HepG2 (cell line): Measurements from ENCODE around the gene CPB2. TPM values are rescaled to one million over a fixed set of nuclear protein-coding genes. Genes with fewer than 3 reads are reported as not detected.

Source experiments
- CREM ChIP-seq, 2 experiments: sonication (generic) in 1 of 2; formaldehyde crosslinking in 1 of 2; IDR thresholded peaks; 2 replicates each; pipeline versions ENCODE4 v1.4.0 to v1.6.1; 2016 to 2020; ENCODE audit warnings: antibody characterized with exemption in 1 of 2, mild to moderate bottlenecking in 1 of 2, missing genetic modification reagents in 1 of 2
- JUND ChIP-seq: sonication (generic); formaldehyde crosslinking; IDR thresholded peaks from 2 replicates; pipeline ENCODE4 v1.8.0; 2022; ENCODE audit warnings: mild to moderate bottlenecking, missing genetic modification reagents
- MTA1 ChIP-seq: sonication (generic); formaldehyde crosslinking; IDR thresholded peaks from 2 replicates; pipeline ENCODE4 v1.4.0; 2020; ENCODE audit warnings: missing genetic modification reagents, mild to moderate bottlenecking, borderline replicate concordance
- NFE2L1 ChIP-seq: sonication (generic); formaldehyde crosslinking; IDR thresholded peaks from 2 replicates; pipeline ENCODE4 v1.4.0; 2020; ENCODE audit warnings: missing genetic modification reagents, mild to moderate bottlenecking, borderline replicate concordance
- NFKBIZ ChIP-seq: IDR thresholded peaks from 2 replicates; pipeline ENCODE4 v1.6.1; 2018; ENCODE audit warnings: missing genetic modification reagents, missing compliant biosample characterization
- ONECUT2 ChIP-seq: sonication (generic); formaldehyde crosslinking; IDR thresholded peaks from 2 replicates; pipeline ENCODE4 v1.4.0; 2020; ENCODE audit warnings: missing genetic modification reagents
- SCMH1 ChIP-seq: sonication (generic); formaldehyde crosslinking; IDR thresholded peaks from 2 replicates; pipeline ENCODE4 v1.9.0; 2021; ENCODE audit warnings: missing genetic modification reagents, mild to moderate bottlenecking, borderline replicate concordance
- SIX1 ChIP-seq: sonication (generic); formaldehyde crosslinking; IDR thresholded peaks from 2 replicates; pipeline ENCODE4 v1.4.0; 2020; ENCODE audit warnings: missing genetic modification reagents, borderline replicate concordance
- SRY ChIP-seq: sonication (generic); formaldehyde crosslinking; IDR thresholded peaks from 2 replicates; pipeline ENCODE4 v1.8.0; 2022; ENCODE audit warnings: mild to moderate bottlenecking, missing genetic modification reagents
- TBP ChIP-seq: sonication (generic); formaldehyde crosslinking; IDR thresholded peaks from 2 replicates; pipeline ENCODE4 v1.5.0; 2020; ENCODE audit warnings: missing genetic modification reagents
- U2AF2 ChIP-seq: fragments of 200-400 bp; formaldehyde crosslinking; IDR thresholded peaks from 2 replicates; pipeline ENCODE4 v1.6.1; 2017; ENCODE audit warnings: low read depth, mild to moderate bottlenecking, low read length
- ZBTB21 ChIP-seq: sonication (generic); formaldehyde crosslinking; IDR thresholded peaks from 2 replicates; pipeline ENCODE4 v1.4.0; 2020; ENCODE audit warnings: missing genetic modification reagents
- ZEB1 ChIP-seq: IDR thresholded peaks from 2 replicates; pipeline ENCODE4 v1.6.1; 2012; ENCODE audit warnings: mild to moderate bottlenecking, low read depth, inconsistent platforms; ENCODE audit not compliant: insufficient replicate concordance
- ZFP37 ChIP-seq: sonication (generic); formaldehyde crosslinking; IDR thresholded peaks from 2 replicates; pipeline ENCODE4 v1.4.0; 2020; ENCODE audit warnings: missing genetic modification reagents, borderline replicate concordance
- ZNF382 ChIP-seq: sonication (generic); formaldehyde crosslinking; IDR thresholded peaks from 2 replicates; pipeline ENCODE4 v1.5.0; 2020; ENCODE audit warnings: missing genetic modification reagents, mild to moderate bottlenecking, borderline replicate concordance
- ZNF598 ChIP-seq: sonication (generic); formaldehyde crosslinking; IDR thresholded peaks from 2 replicates; pipeline ENCODE4 v1.5.1; 2020; ENCODE audit warnings: mild to moderate bottlenecking, missing genetic modification reagents, borderline replicate concordance
- ZNF850 ChIP-seq: sonication (generic); formaldehyde crosslinking; conservative IDR thresholded peaks from 2 replicates; pipeline ENCODE4 v1.9.0; 2021; ENCODE audit warnings: mild to moderate bottlenecking, missing genetic modification reagents
- polyA plus RNA-seq, 8 experiments: library from polyadenylated mRNA; depleted of rRNA in 3 of 8; stranded (reverse) in 7 of 8; unstranded in 1 of 8; fragments of >200 nt; fragmentation: Illumina TruSeq in 4 of 8; extraction: Trizol in 4 of 8; gene quantifications; 2 replicates each; pipeline versions ENCODE4 v1.2.1 to v1.2.3, GENCODE V29; 2011 to 2016; ENCODE audit warnings: low read depth in 4 of 8, missing spikeins in 1 of 8, mixed read lengths in 1 of 8; ENCODE audit not compliant: insufficient read depth in 1 of 8
- total RNA-seq, 5 experiments: library from RNA; depleted of rRNA; stranded (reverse); fragments of >200 nt; fragmentation: Illumina TruSeq; extraction: Trizol; gene quantifications; 2 replicates each; pipeline ENCODE4 v1.2.3, GENCODE V29; 2016; ENCODE audit warnings: low read depth in 1 of 5
- TF ChIP-seq, protein P1 (sequence below): IDR thresholded peaks from 2 replicates; pipeline ENCODE4 v1.4.0; 2020; ENCODE audit warnings: mild to moderate bottlenecking, missing genetic modification reagents
- TF ChIP-seq, protein P2 (sequence below): sonication (generic); formaldehyde crosslinking; IDR thresholded peaks from 2 replicates; pipeline ENCODE4 v1.4.0; 2020; ENCODE audit warnings: mild to moderate bottlenecking, missing genetic modification reagents
- TF ChIP-seq, protein P3 (sequence below): IDR thresholded peaks from 2 replicates; pipeline ENCODE4 v1.6.1; 2012; ENCODE audit warnings: inconsistent platforms
- TF ChIP-seq, protein P4 (sequence below): sonication (generic); formaldehyde crosslinking; IDR thresholded peaks from 2 replicates; pipeline ENCODE4 v1.4.0; 2020; ENCODE audit warnings: missing genetic modification reagents
- TF ChIP-seq, protein P5 (sequence below): sonication (generic); formaldehyde crosslinking; IDR thresholded peaks from 2 replicates; pipeline ENCODE4 v1.4.0; 2020; ENCODE audit warnings: low read depth, mild to moderate bottlenecking, missing genetic modification reagents

CPB2 gene
- total and polyA plus RNA-seq, 2 of the 13 experiments (the other 11 are each of a cell fraction or from before 2014, with no cell fraction given) = 125 to 140 TPM

DNA sequence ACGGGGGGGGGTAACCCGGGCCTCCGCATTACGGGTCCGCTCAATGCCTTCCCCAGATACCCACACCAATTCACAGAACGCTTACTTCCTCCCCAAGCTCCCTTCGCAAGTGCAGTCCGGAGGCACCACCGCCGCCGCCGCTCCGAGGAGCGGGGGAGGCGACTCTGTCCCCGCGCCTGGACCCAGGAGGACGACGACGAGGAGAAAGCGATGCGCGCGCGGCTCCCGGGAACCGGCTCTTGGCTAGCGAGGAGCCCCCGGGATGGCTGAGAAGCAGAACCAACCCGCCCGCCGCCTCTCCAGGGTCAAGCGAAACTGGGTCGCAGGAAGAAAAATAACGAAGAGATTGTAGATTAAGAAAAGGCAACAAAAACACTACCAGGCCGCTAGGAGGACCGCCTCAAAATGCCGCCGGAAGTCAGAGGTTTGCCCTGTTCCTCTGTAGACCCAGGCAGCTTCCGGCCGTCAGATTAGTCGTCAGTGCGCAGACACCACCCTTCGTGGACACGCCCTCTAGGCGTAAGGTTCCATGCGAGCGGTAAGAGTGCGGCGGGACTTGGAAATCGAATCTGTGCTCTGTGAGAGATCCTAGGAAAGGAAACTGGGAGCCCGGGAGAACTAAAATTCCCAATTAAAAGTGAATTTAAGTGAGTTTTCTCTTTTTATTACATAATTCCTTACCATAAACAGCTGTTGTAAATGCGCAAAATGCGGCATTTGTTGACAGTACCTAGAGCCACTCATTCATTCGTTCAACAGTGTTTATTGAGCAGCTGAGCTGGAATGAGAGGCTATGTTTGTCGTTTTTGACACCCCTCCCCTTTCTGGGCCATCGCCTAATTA lies 52.3 kb downstream of the CPB2 start, which contains the start of gene ZC3H13 (continued):
- TF ChIP-seq NFE2L1 (CRISPR knock-in tag) (no peak), ZEB1 (no peak), ZNF850 (CRISPR knock-in tag) (no peak), JUND (no peak), SCMH1 (no peak), TBP (CRISPR knock-in tag) (no peak), SRY (CRISPR knock-in tag) (no peak), U2AF2 (no peak), ZFP37 (CRISPR knock-in tag) (no peak), NFKBIZ (no peak), ZBTB21 (CRISPR knock-in tag) (no peak), SIX1 (no peak), CREM (IDR thresholded peaks at IDR 0.05) (peak; percentile 97), CREM (CRISPR knock-in tag; IDR thresholded peaks at IDR 0.05) (peak; percentile 61; the same call in 1 of the 2 replicates), ZNF382 (CRISPR knock-in tag) (no peak), ONECUT2 (CRISPR knock-in tag) (no peak), MTA1 (CRISPR knock-in tag) (peak; percentile 45; the same call in 1 of the 2 replicates), ZNF598 (CRISPR knock-in tag) (peak; percentile 76; the same call in 1 of the 2 replicates)
- TF ChIP-seq, protein P1, sequence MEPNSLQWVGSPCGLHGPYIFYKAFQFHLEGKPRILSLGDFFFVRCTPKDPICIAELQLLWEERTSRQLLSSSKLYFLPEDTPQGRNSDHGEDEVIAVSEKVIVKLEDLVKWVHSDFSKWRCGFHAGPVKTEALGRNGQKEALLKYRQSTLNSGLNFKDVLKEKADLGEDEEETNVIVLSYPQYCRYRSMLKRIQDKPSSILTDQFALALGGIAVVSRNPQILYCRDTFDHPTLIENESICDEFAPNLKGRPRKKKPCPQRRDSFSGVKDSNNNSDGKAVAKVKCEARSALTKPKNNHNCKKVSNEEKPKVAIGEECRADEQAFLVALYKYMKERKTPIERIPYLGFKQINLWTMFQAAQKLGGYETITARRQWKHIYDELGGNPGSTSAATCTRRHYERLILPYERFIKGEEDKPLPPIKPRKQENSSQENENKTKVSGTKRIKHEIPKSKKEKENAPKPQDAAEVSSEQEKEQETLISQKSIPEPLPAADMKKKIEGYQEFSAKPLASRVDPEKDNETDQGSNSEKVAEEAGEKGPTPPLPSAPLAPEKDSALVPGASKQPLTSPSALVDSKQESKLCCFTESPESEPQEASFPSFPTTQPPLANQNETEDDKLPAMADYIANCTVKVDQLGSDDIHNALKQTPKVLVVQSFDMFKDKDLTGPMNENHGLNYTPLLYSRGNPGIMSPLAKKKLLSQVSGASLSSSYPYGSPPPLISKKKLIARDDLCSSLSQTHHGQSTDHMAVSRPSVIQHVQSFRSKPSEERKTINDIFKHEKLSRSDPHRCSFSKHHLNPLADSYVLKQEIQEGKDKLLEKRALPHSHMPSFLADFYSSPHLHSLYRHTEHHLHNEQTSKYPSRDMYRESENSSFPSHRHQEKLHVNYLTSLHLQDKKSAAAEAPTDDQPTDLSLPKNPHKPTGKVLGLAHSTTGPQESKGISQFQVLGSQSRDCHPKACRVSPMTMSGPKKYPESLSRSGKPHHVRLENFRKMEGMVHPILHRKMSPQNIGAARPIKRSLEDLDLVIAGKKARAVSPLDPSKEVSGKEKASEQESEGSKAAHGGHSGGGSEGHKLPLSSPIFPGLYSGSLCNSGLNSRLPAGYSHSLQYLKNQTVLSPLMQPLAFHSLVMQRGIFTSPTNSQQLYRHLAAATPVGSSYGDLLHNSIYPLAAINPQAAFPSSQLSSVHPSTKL (CRISPR knock-in tag) = peak; percentile 56
- TF ChIP-seq, protein P2, sequence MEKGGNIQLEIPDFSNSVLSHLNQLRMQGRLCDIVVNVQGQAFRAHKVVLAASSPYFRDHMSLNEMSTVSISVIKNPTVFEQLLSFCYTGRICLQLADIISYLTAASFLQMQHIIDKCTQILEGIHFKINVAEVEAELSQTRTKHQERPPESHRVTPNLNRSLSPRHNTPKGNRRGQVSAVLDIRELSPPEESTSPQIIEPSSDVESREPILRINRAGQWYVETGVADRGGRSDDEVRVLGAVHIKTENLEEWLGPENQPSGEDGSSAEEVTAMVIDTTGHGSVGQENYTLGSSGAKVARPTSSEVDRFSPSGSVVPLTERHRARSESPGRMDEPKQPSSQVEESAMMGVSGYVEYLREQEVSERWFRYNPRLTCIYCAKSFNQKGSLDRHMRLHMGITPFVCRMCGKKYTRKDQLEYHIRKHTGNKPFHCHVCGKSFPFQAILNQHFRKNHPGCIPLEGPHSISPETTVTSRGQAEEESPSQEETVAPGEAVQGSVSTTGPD = no peak
- TF ChIP-seq, protein P3, sequence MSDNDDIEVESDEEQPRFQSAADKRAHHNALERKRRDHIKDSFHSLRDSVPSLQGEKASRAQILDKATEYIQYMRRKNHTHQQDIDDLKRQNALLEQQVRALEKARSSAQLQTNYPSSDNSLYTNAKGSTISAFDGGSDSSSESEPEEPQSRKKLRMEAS = 0 out of 2 replicates have a peak, but pooled peaks have one; percentile 58
- TF ChIP-seq, protein P4, sequence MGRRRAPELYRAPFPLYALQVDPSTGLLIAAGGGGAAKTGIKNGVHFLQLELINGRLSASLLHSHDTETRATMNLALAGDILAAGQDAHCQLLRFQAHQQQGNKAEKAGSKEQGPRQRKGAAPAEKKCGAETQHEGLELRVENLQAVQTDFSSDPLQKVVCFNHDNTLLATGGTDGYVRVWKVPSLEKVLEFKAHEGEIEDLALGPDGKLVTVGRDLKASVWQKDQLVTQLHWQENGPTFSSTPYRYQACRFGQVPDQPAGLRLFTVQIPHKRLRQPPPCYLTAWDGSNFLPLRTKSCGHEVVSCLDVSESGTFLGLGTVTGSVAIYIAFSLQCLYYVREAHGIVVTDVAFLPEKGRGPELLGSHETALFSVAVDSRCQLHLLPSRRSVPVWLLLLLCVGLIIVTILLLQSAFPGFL (CRISPR knock-in tag) = no peak
- TF ChIP-seq, protein P5, sequence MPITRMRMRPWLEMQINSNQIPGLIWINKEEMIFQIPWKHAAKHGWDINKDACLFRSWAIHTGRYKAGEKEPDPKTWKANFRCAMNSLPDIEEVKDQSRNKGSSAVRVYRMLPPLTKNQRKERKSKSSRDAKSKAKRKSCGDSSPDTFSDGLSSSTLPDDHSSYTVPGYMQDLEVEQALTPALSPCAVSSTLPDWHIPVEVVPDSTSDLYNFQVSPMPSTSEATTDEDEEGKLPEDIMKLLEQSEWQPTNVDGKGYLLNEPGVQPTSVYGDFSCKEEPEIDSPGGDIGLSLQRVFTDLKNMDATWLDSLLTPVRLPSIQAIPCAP (CRISPR knock-in tag) = no peak
